ENCODE data around the gene ATG10. TPM values are rescaled to one million over a fixed set of nuclear protein-coding genes. Genes with fewer than 3 reads are reported as not detected.
"Not testable (repeated sequence)": the region's sequence is repeated elsewhere in the genome, so short reads cannot be mapped to it uniquely, and the experiment has no call there.

The ATG10 gene
- total and polyA plus RNA-seq, 2 of the 8 experiments (the other 6 are each of a cell fraction or from before 2014, with no cell fraction given), result 3.7 to 8.8 TPM

GRCh38 chr5:82068042-82068441, 96.2 kb downstream of the ATG10 start:
- H3K9me3 ChIP-seq (ENCODE audit: insufficient read depth in 2 of 2, low read depth in 1 of 2, low read length in 1 of 2); FAIRE-seq; H3K4me2 ChIP-seq (ENCODE audit: insufficient read depth in 1 of 2, low read depth in 2 of 2, low read length in 2 of 2); H3K23ac ChIP-seq (ENCODE audit: insufficient read length); H3K18ac ChIP-seq (ENCODE audit: extremely low read depth, low read length); H2BK5ac ChIP-seq (ENCODE audit: low read depth, low read length); H4K8ac ChIP-seq (ENCODE audit: extremely low read depth, insufficient read depth, low read length); H2AK5ac ChIP-seq (ENCODE audit: low read depth, low read length); DNase-seq (ENCODE audit: low read depth in 1 of 2, low spot score in 2 of 2); H3K56ac ChIP-seq (replicated peaks; ENCODE audit: insufficient read length, low read depth, low read length); H4K5ac ChIP-seq (ENCODE audit: insufficient read length, low read depth, low read length); H2BK120ac ChIP-seq (replicated peaks; ENCODE audit: low read depth, low read length); H3K27ac ChIP-seq (ENCODE audit: low read depth, low read length); H2BK20ac ChIP-seq (ENCODE audit: low read length); CTCF ChIA-PET (ENCODE audit: partially characterized antibody); H4K91ac ChIP-seq (replicated peaks; ENCODE audit: insufficient read length, low read length); H3K79me1 ChIP-seq (ENCODE audit: low read depth, low read length); H3K79me2 ChIP-seq (ENCODE audit: control insufficient read depth in 1 of 2, insufficient read depth in 2 of 2, low read length in 2 of 2); H3K27me3 ChIP-seq (replicated peaks in 1 of 4; ENCODE audit: control insufficient read depth in 3 of 4, extremely low read depth in 1 of 4, insufficient read depth in 3 of 4, low read length in 3 of 4); H3K4me3 ChIP-seq (ENCODE audit: extremely low read depth in 1 of 4, insufficient read depth in 2 of 4, low read depth in 3 of 4, low read length in 4 of 4); H3K4ac ChIP-seq (replicated peaks; ENCODE audit: insufficient read length, low read depth, low read length); H3K36me3 ChIP-seq (ENCODE audit: control insufficient read depth in 2 of 4, insufficient read depth in 4 of 4, low read length in 3 of 4); H3K14ac ChIP-seq (ENCODE audit: insufficient read length); POLR2A ChIA-PET (ENCODE audit: partially characterized antibody); H3K9ac ChIP-seq (replicated peaks in 1 of 4; ENCODE audit: extremely low read depth in 1 of 4, low read depth in 3 of 4, low read length in 3 of 4); H2BK12ac ChIP-seq (ENCODE audit: low read depth, low read length); H2AFZ ChIP-seq (ENCODE audit: low read length); H3K4me1 ChIP-seq (replicated peaks in 1 of 4; ENCODE audit: control insufficient read depth in 3 of 4, insufficient read depth in 4 of 4, low read length in 3 of 4); H2BK15ac ChIP-seq (ENCODE audit: low read length); H4K20me1 ChIP-seq (replicated peaks in 1 of 2; ENCODE audit: control insufficient read depth in 1 of 2, insufficient read depth in 2 of 2, low read length in 2 of 2); H3K23me2 ChIP-seq (ENCODE audit: low read depth, low read length): not testable (repeated sequence)
- WGBS, 2 experiments (ENCODE audit: extremely low coverage in 1 of 2, insufficient coverage in 1 of 2, insufficient read length in 1 of 2, insufficient replicate concordance in 2 of 2, low coverage in 1 of 2, low lambda C conversion rate in 2 of 2, missing lambda C conversion rate in 1 of 2), result 95% methylated on average over 3 of the region's 3 CpGs; no CpG with 5 or more reads in 1 of the 2 experiments

Measured in H1 (cell line).